Measurements from ENCODE around the gene SMIM41. TPM values are rescaled to one million over a fixed set of nuclear protein-coding genes. Genes with fewer than 3 reads are reported as not detected.

SMIM41 gene
- total RNA-seq, 1 experiment from 2014 or later = not detected

DNA sequence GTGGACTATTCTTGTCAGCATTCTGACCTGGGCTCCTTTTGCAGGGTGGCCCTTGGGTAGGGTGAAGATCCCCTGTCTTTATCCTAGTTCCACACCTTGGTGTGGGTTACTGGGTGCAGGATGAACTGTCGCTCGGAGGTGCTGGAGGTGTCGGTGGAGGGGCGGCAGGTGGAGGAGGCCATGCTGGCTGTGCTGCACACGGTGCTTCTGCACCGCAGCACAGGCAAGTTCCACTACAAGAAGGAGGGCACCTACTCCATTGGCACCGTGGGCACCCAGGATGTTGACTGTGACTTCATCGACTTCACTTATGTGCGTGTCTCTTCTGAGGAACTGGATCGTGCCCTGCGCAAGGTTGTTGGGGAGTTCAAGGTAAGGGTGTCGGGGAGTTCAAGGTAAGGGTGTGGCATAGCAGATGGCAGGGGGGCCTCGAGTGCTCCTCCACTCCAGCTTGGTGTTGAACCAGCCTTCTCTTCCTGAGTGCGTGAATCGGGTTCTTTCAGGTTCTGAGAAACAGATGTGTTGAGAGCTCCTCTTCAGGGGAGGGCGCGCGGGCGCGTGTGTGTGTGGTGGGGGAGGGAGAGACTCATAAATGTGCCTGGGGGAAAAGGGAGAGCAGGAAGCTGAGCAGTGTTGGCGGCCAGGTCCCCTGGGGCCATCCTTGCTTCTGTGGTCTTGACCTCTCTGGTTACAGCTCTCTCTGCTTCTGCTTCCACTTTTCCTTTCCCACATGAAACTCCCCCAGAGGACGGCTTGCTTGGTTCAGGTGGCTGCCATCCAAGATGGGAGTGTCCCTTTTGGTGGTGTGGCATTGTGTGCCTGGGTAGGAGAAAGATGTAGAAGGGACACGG lies 5.7 kb upstream of the SMIM41 start:
- Histone ChIP-seq H3K27ac (no peak overlapping the region), H4K20me1 (ENCODE audit: insufficient read depth) (peaks cover 45% of the 10 kb centered on the region), H3K9me2 (ENCODE audit: insufficient read depth) (no peaks in the 10 kb centered on the region), H3K27me3 (ENCODE audit: insufficient read depth, low read depth) (no peaks in the 10 kb centered on the region), H3K4me3 (no peak overlapping the region), H3K9me3 (ENCODE audit: insufficient read depth, low read depth) (no peaks in the 10 kb centered on the region), H3K36me3 (ENCODE audit: low read depth) (peaks cover 14% of the 10 kb centered on the region; the same call in 1 of the 2 replicates), H2AFZ (no peak overlapping the region), H3K4me2 (no peak overlapping the region), H3K79me2 (ENCODE audit: low read depth) (peaks cover 56% of the 10 kb centered on the region), H3K4me1 (replicated peaks; ENCODE audit: insufficient read depth) (peaks cover 20% of the 10 kb centered on the region), H3F3A (ENCODE audit: insufficient read depth, low read depth) (peaks cover 6% of the 10 kb centered on the region)
- CTCF ChIA-PET = interaction anchor here (0.6 to 1.1 kb wide), 3 partner anchors 49 to 702 kb away, joined by 3 to 4 read pairs (median 4); no protein-coding TSS in a partner anchor
- no TSS peak for BruUV-seq (replicated peaks)
- no peak for DNase-seq
- POLR2A ChIA-PET (ENCODE audit: unreplicated experiment) = no interaction called here
- intact Hi-C loops (cut with micrococcal nuclease; ENCODE audit: unreplicated experiment) = no loop called here
- TF ChIP-seq EZH2 (IDR thresholded peaks at IDR 0.05; ENCODE audit: low read depth) = no peak
- TF ChIP-seq, protein P1, sequence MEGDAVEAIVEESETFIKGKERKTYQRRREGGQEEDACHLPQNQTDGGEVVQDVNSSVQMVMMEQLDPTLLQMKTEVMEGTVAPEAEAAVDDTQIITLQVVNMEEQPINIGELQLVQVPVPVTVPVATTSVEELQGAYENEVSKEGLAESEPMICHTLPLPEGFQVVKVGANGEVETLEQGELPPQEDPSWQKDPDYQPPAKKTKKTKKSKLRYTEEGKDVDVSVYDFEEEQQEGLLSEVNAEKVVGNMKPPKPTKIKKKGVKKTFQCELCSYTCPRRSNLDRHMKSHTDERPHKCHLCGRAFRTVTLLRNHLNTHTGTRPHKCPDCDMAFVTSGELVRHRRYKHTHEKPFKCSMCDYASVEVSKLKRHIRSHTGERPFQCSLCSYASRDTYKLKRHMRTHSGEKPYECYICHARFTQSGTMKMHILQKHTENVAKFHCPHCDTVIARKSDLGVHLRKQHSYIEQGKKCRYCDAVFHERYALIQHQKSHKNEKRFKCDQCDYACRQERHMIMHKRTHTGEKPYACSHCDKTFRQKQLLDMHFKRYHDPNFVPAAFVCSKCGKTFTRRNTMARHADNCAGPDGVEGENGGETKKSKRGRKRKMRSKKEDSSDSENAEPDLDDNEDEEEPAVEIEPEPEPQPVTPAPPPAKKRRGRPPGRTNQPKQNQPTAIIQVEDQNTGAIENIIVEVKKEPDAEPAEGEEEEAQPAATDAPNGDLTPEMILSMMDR (conservative IDR thresholded peaks at IDR 0.05) = no peak

DNA sequence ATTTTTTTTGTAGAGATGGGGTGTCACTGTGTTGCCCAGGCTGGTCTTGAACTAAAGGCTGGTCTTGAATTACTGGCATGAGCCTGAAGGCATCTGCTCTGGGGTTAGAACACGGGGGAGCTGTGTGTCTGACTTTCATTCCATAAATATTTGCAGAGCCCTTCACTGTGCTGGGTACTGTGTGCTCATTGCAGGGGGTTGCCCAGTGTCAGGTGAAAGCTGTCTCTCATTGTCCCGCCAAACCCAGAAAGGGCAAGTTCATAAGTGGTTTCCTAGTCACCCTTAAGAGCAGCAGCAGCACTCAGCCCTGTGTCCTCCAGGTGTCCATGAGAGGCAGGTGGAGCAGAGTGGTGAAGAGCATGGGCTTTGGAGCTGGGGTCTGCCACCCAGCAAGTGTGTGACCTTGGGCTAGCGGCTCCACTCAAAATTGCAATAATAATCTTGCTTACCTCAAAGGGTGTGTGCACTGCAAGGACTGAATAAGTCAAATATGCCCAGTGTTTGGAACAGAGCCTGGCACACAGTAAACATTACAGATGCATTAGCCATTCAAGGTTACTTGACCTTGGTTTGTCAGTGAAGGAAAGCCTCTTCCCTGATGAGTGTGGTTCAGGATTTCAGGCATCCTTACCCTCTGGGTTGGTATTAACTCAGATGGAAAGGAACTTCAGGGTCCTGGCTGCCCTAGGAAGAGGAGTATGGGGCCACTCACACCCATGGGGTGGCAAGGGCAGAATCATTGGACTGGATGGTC lies 4.4 kb upstream of the SMIM41 start:
- Histone ChIP-seq H3K79me2 (ENCODE audit: low read depth) (peaks cover 53% of the 10 kb centered on the region), H4K20me1 (ENCODE audit: insufficient read depth) (peaks cover 45% of the 10 kb centered on the region)
- CTCF ChIA-PET = no interaction called here

DNA sequence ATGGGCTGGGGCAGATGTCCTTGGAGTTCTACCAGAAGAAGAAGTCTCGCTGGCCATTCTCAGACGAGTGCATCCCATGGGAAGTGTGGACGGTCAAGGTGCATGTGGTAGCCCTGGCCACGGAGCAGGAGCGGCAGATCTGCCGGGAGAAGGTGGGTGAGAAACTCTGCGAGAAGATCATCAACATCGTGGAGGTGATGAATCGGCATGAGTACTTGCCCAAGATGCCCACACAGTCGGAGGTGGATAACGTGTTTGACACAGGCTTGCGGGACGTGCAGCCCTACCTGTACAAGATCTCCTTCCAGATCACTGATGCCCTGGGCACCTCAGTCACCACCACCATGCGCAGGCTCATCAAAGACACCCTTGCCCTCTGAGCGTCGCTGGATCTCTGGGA lies 2.7 kb upstream of the SMIM41 start:
- Histone ChIP-seq H3K27me3 (ENCODE audit: insufficient read depth, low read depth) (no peaks in the 10 kb centered on the region), H4K20me1 (ENCODE audit: insufficient read depth) (peaks cover 40% of the 10 kb centered on the region), H3K4me2 (no peak overlapping the region), H3K27ac (no peak overlapping the region), H3K9me2 (ENCODE audit: insufficient read depth) (no peaks in the 10 kb centered on the region), H3K4me1 (replicated peaks; ENCODE audit: insufficient read depth) (peaks cover 6% of the 10 kb centered on the region), H3K36me3 (ENCODE audit: low read depth) (peaks cover 13% of the 10 kb centered on the region; the same call in 1 of the 2 replicates), H3F3A (ENCODE audit: insufficient read depth, low read depth) (no peaks in the 10 kb centered on the region), H2AFZ (no peak overlapping the region), H3K4me3 (no peak overlapping the region), H3K9me3 (ENCODE audit: insufficient read depth, low read depth) (no peaks in the 10 kb centered on the region), H3K79me2 (ENCODE audit: low read depth) (peaks cover 36% of the 10 kb centered on the region)
- intact Hi-C loops (cut with micrococcal nuclease; ENCODE audit: unreplicated experiment) = no loop called here
- POLR2A ChIA-PET (ENCODE audit: unreplicated experiment) = no interaction called here
- TF ChIP-seq, protein P1 (conservative IDR thresholded peaks at IDR 0.05) = no peak
- TF ChIP-seq EZH2 (IDR thresholded peaks at IDR 0.05; ENCODE audit: low read depth) = no peak
- no TSS peak for BruUV-seq (replicated peaks)
- CTCF ChIA-PET = no interaction called here
- no peak for DNase-seq

More for the DNA sequence above, 4.4 kb upstream of the SMIM41 start:
- no peak for DNase-seq
- Histone ChIP-seq H3K9me3 (ENCODE audit: insufficient read depth, low read depth) (no peaks in the 10 kb centered on the region), H3K9me2 (ENCODE audit: insufficient read depth) (no peaks in the 10 kb centered on the region), H3K27me3 (ENCODE audit: insufficient read depth, low read depth) (no peaks in the 10 kb centered on the region), H3K4me1 (replicated peaks; ENCODE audit: insufficient read depth) (peaks cover 16% of the 10 kb centered on the region), H3K4me3 (no peak overlapping the region), H2AFZ (no peak overlapping the region), H3K36me3 (ENCODE audit: low read depth) (peaks cover 14% of the 10 kb centered on the region; the same call in 1 of the 2 replicates), H3K4me2 (no peak overlapping the region), H3F3A (ENCODE audit: insufficient read depth, low read depth) (no peaks in the 10 kb centered on the region), H3K27ac (no peak overlapping the region)
- BruUV-seq (replicated peaks) = no TSS peak
- POLR2A ChIA-PET (ENCODE audit: unreplicated experiment) = no interaction called here
- intact Hi-C loops (cut with micrococcal nuclease; ENCODE audit: unreplicated experiment) = no loop called here
- TF ChIP-seq, protein P1 (conservative IDR thresholded peaks at IDR 0.05) = no peak
- TF ChIP-seq EZH2 (IDR thresholded peaks at IDR 0.05; ENCODE audit: low read depth) = no peak
